Measurements from ENCODE around the gene GPR141. TPM values are rescaled to one million over a fixed set of nuclear protein-coding genes. Genes with fewer than 3 reads are reported as not detected.

GPR141 gene
- total and polyA plus RNA-seq, 9 of the 15 experiments (the other 6 are each of a cell fraction or from before 2014, with no cell fraction given): not detected

DNA sequence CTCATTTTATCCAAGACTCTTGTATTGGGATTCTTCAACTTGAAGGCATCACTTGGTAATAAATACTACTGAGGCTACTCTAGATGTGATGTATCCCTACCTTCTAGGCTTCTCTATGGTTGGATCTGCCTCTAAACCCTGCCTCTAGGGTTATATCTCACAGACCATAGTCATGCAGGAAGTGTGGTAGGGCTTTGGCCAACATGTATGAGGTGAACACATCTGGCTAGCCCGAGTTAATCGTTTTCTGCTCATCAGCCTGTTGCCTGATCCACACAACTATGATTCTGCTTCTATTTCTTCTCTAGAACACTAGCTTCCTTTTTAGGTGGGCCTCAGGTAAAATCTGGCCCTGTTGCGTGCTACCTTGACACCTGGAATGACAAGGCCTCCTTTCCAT is 86.2 kb downstream of the GPR141 start:
- TF ChIP-seq FOXJ3 (CRISPR knock-in tag; IDR thresholded peaks at IDR 0.05) (no peak), TFE3 (CRISPR knock-in tag; IDR thresholded peaks at IDR 0.05) (no peak), SRSF1 (IDR thresholded peaks at IDR 0.05; ENCODE audit: low read depth, low read length) (no peak), MTA2 (IDR thresholded peaks at IDR 0.05; ENCODE audit: low read depth) (no peak), MXI1 (IDR thresholded peaks at IDR 0.05; ENCODE audit: low read depth, low read length) (no peak), SAFB2 (IDR thresholded peaks at IDR 0.05; ENCODE audit: borderline replicate concordance, low read depth, low read length, severe bottlenecking) (no peak)
- no peak overlapping the region for H3K4me2 ChIP-seq (ENCODE audit: insufficient read depth, low read length)
- in situ Hi-C loops (cut with MboI) (no loop called here), intact Hi-C loops (cut with micrococcal nuclease) (no loop called here)
- ATAC-seq: no peak
- POLR2A ChIA-PET: interaction anchor here (0.8 kb wide), 1 partner anchor 13 kb away, joined by 3 read pairs; no protein-coding TSS in a partner anchor
- WGBS (ENCODE audit: insufficient coverage, low coverage, missing lambda C conversion rate): 6% methylated on average over 3 of the region's 3 CpGs
- H3K79me2 ChIP-seq (ENCODE audit: control insufficient read depth, insufficient read depth, low read length): no peaks in the 10 kb centered on the region
- H4K20me1 ChIP-seq (replicated peaks; ENCODE audit: control insufficient read depth, insufficient read depth, low read length): no peaks in the 10 kb centered on the region
- H3K4me1 ChIP-seq (replicated peaks in 1 of 2; ENCODE audit: control insufficient read depth in 2 of 2, insufficient read depth in 2 of 2, low read length in 2 of 2): no peaks in the 10 kb centered on the region; a peak in 2 of 5 replicates
- no peak overlapping the region for H2AFZ ChIP-seq (ENCODE audit: low read depth, low read length)
- no TSS peak for BruUV-seq (replicated peaks)
- H3K4me3 ChIP-seq: no peak overlapping the region
- no peak overlapping the region for H3K27ac ChIP-seq (ENCODE audit: extremely low read depth, low read depth, low read length)
- CTCF ChIA-PET (ENCODE audit: low intra/inter-chr PET ratio): no interaction called here
- H3K9ac ChIP-seq (ENCODE audit: insufficient read depth in 1 of 2, low read depth in 2 of 2, low read length in 2 of 2): no peak overlapping the region
- H3K27me3 ChIP-seq (ENCODE audit: control insufficient read depth in 2 of 2, insufficient read depth in 2 of 2, low read length in 2 of 2): no peaks in the 10 kb centered on the region
- no peak for FAIRE-seq
- H3K9me1 ChIP-seq (ENCODE audit: control insufficient read depth, insufficient read depth, low read length): no peaks in the 10 kb centered on the region
- no peak for DNase-seq (ENCODE audit: extremely low read depth in 1 of 4, low spot score in 3 of 4)
- no peaks in the 10 kb centered on the region for H3K36me3 ChIP-seq (ENCODE audit: control insufficient read depth, insufficient read depth, low read length)
- H3K9me3 ChIP-seq (replicated peaks; ENCODE audit: control insufficient read depth, insufficient read depth, low read depth, low read length): no peaks in the 10 kb centered on the region

Data from K562 (cell line).